Activated CD4-positive, alpha-beta memory T cell treated with anti-CD3 and anti-CD28 coated beads for 36 hours (primary cell): ENCODE data around the gene CASZ1. TPM values are rescaled to one million over a fixed set of nuclear protein-coding genes. Genes with fewer than 3 reads are reported as not detected.

Experiments used
- CTCF ChIA-PET: fragments of 350-600 bp; sonication (Branson Sonifier 250); formaldehyde crosslinking; loops from one replicate; lab custom pipeline; 2021; ENCODE audit warnings: antibody characterized with exemption, inconsistent platforms; lab: Charles Lee
- POLR2A ChIA-PET: fragments of 350-600 bp; sonication (Branson Sonifier 250); formaldehyde crosslinking; loops from one replicate; lab custom pipeline; 2021; ENCODE audit warnings: antibody characterized with exemption; lab: Charles Lee
- DNase-seq: peaks from one replicate; pipeline ENCODE4 v3.0.0-alpha.2; 2020
- H3K27ac Mint-ChIP-seq: one replicate; pipeline ENCODE4 v1.8.0; 2021; ENCODE audit warnings: mixed read lengths
- H3K27me3 Mint-ChIP-seq: one replicate; pipeline ENCODE4 v1.8.0; 2021; ENCODE audit warnings: mixed read lengths
- H3K36me3 Mint-ChIP-seq: one replicate; pipeline ENCODE4 v1.8.0; 2021; ENCODE audit warnings: mixed read lengths
- H3K4me1 Mint-ChIP-seq: one replicate; pipeline ENCODE4 v1.8.0; 2021; ENCODE audit warnings: low read depth, mixed read lengths
- H3K4me3 Mint-ChIP-seq: one replicate; pipeline ENCODE4 v1.8.0; 2021; ENCODE audit warnings: mild to moderate bottlenecking, mixed read lengths
- H3K9me3 Mint-ChIP-seq: one replicate; pipeline ENCODE4 v1.8.0; 2021; ENCODE audit warnings: mixed read lengths
- intact Hi-C: fragments of 100-400 bp; cut with micrococcal nuclease; formaldehyde crosslinking; loops from one replicate; pipeline ENCODE4 v1.15.1; 2023
- total RNA-seq, 2 experiments: library from RNA; stranded (reverse); gene quantifications; one replicate each; pipeline ENCODE4 v1.2.3, GENCODE V29; 2021

CASZ1 gene
- total RNA-seq, 2 experiments from 2014 or later: 5.5 to 6.3 TPM

DNA sequence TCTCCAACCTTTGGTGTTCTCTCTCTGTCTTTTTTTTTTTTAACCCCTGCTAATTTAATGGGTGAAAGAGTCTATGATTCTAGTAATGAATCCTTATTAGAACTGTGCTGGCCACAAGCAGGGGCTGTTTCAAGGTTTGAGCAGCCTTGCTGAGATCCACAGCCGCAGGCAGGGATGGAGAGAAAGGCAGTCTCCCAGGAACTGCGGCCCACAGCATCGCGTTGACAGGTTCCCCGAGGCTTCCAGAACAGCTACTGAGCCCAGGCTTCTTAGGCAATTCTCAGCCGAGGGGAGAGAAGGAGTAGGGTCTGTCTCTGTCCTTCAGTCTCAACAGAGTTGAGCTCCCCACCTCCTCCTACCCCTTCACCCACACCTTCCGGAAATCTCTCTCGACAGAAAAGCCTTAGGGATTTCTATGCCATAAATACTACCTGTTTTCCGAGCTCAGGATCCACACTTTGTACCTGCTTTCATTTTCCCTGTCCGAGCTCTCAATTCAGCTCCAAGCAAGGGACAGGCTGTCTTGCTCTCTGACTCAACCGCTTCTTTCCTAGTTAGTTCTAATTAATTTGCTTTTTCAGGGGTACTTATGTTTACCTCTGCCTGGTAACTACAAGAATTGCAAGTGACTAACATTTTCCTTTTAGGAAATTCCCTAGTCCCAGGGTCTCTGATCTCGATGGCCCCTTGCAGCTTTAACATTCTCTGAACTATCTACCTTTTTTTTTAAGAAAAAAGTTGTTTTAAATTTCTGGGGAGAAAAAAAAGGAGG, 6.7 kb upstream of the CASZ1 start:
- Mint-ChIP-seq H3K4me1 (peaks cover 6% of the 10 kb centered on the region), H3K36me3 (no peaks in the 10 kb centered on the region), H3K9me3 (no peaks in the 10 kb centered on the region), H3K27me3 (peaks cover 36% of the 10 kb centered on the region), H3K27ac (no peak overlapping the region), H3K4me3 (no peak overlapping the region)
- CTCF ChIA-PET: interaction anchor here (0.6 kb wide), 1 partner anchor 291 kb away, joined by 6 read pairs; no protein-coding TSS in a partner anchor
- no peak for DNase-seq
- POLR2A ChIA-PET: no interaction called here
- intact Hi-C loops: no loop called here

DNA sequence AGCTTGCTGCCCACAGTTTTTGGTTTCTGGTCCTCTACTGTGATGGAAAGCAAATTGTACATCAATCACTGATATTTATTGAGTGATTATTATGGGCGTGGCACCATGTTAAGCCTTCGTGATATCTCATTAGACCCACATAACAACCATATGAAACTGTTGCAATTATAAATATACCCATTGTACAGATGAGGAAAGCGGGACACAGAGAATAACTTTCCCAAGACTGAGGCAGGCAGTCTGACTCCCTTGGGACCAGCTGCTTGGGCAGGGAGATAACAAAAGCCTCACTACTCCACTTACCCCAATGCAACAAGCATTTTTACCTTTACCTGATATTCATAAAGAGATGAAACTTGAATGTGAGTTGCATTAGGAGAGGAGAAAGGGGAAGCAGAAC, 4.3 kb upstream of the CASZ1 start:
- H3K27ac Mint-ChIP-seq: no peak overlapping the region
- H3K4me1 Mint-ChIP-seq: peaks cover 6% of the 10 kb centered on the region
- no peak overlapping the region for H3K4me3 Mint-ChIP-seq
- peaks cover 40% of the 10 kb centered on the region for H3K27me3 Mint-ChIP-seq
- ChIA-PET CTCF (no interaction called here), POLR2A (no interaction called here)
- H3K9me3 Mint-ChIP-seq: no peaks in the 10 kb centered on the region
- intact Hi-C loops: no loop called here
- H3K36me3 Mint-ChIP-seq: no peaks in the 10 kb centered on the region
- DNase-seq: no peak

DNA sequence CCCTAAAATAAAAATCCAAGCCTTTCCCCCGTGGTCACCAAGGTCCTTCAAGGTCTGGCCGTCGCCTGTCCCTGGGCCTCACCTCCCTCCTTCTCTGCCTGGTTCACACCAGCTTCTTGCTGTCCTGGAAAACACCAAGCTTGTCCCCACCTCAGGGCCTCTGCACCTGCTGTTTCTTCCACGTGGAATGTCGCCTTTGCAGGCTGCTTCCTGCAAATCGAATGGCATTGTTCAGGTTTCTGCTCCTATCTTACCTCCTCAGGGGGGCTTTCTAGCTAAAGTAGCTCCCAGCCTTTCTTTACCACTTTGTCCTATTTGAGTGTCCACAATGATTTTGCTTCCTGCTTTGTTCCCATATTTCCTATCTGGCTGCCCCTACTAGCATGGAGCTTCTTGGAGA, 3.3 kb upstream of the CASZ1 start:
- ChIA-PET POLR2A (no interaction called here), CTCF (no interaction called here)
- DNase-seq: no peak
- intact Hi-C loops: no loop called here
- H3K4me1 Mint-ChIP-seq: peaks cover 8% of the 10 kb centered on the region
- H3K27ac Mint-ChIP-seq: no peak overlapping the region
- no peaks in the 10 kb centered on the region for H3K36me3 Mint-ChIP-seq
- H3K27me3 Mint-ChIP-seq: peaks cover 40% of the 10 kb centered on the region
- H3K9me3 Mint-ChIP-seq: no peaks in the 10 kb centered on the region
- no peak overlapping the region for H3K4me3 Mint-ChIP-seq

DNA sequence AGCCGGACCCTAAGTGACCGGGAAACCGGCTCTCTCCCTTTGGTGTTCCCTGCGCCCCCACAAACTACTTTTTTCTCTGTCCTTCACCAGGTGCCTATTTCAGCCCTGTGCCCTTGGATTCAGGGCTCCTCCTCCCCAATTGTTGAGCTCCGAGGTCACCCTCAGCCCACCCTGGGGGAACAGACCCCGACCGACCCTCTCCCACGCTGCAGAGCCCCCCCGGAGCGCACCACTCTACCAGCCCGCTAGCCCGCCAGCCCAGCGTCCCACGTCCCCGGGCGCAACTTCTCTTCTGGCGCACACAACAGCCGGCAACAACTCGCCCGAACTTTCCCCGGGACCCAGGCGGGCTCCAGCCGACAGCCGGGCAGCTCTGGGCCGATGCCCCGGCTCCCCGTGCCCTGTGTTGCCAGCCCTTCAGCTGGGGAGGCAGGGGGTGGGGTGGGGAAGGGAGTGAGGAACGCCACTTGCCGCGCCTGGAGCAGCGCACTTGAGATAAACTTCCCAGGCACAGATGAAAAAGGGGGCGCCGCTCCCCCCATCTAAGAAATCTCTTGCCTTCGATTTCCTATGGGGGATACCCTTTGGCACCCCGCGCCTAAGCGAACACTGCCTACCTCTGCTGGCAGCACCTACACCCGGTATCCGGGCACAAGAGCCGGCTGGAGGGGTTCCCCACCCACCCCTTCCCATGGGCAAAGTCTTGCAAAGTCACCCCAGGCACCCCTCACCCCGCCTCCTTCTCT, 997 bp downstream of the CASZ1 start:
- Mint-ChIP-seq H3K27me3 (peaks cover 46% of the 10 kb centered on the region), H3K36me3 (no peaks in the 10 kb centered on the region), H3K4me1 (peaks cover 13% of the 10 kb centered on the region), H3K27ac (no peak overlapping the region), H3K9me3 (no peaks in the 10 kb centered on the region), H3K4me3 (peak overlapping the region; percentile 38)
- ChIA-PET POLR2A (no interaction called here), CTCF (no interaction called here)
- intact Hi-C loops: loop anchor here (2.0 kb wide), 1 partner anchor 103 kb away; no protein-coding TSS in a partner anchor
- DNase-seq: no peak

DNA sequence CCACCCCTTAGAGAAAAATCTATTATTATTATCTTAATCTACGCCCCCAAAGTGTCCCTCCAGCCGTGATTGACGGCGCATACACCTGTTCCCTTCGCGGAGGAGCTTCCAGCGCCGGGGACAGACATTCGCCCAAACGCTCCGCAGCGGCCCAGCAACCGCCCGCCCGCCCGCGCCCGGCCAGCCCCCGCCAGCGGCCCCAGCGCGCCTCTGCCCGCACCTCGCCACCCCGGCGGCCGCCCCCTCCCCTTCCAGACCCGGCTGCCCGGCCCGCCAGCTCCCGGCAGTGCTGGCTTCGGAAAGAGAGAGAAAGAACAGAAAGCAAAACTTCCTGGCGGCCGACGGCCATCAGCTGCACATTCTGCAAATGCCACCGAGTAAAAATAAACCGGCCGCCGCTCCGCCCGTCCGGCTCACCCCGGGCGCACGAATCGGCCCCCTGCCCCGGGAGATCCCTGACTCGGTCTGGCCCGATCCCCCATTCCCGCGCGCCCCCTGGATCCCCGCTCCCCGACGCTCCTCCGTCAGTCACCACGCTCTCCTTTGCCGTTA, 1.6 kb downstream of the CASZ1 start:
- Mint-ChIP-seq H3K27me3 (peaks cover 44% of the 10 kb centered on the region), H3K9me3 (no peaks in the 10 kb centered on the region), H3K4me3 (peak overlapping the region; percentile 38), H3K4me1 (peaks cover 13% of the 10 kb centered on the region), H3K27ac (no peak overlapping the region), H3K36me3 (no peaks in the 10 kb centered on the region)
- DNase-seq: no peak
- intact Hi-C loops: no loop called here
- ChIA-PET POLR2A (no interaction called here), CTCF (no interaction called here)

DNA sequence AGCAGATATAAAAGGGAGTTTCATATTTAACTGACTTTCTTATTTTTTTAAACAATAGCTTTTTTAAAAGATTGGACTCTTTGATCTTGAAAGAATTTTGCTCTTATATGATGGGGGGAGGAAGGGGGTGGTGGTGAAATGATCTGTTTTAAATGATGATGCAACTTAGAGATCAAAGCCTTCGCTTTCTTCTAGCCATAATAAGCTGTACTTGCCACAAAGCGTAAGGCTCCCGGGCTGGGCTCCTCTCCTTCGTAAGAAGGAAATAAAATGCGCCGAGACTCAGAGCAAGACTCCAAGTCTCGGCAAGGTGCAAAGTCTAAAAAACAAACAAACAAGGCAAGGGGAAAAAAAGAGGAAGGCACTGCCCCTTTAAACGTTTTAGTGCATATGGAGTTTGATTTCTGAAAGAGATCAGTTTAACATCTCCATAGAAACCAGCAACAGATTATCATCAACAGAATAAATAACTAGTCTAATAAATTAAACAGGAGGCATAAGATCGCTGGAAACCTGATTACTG, 3.3 kb downstream of the CASZ1 start:
- POLR2A ChIA-PET: no interaction called here
- peaks cover 13% of the 10 kb centered on the region for H3K4me1 Mint-ChIP-seq

DNA sequence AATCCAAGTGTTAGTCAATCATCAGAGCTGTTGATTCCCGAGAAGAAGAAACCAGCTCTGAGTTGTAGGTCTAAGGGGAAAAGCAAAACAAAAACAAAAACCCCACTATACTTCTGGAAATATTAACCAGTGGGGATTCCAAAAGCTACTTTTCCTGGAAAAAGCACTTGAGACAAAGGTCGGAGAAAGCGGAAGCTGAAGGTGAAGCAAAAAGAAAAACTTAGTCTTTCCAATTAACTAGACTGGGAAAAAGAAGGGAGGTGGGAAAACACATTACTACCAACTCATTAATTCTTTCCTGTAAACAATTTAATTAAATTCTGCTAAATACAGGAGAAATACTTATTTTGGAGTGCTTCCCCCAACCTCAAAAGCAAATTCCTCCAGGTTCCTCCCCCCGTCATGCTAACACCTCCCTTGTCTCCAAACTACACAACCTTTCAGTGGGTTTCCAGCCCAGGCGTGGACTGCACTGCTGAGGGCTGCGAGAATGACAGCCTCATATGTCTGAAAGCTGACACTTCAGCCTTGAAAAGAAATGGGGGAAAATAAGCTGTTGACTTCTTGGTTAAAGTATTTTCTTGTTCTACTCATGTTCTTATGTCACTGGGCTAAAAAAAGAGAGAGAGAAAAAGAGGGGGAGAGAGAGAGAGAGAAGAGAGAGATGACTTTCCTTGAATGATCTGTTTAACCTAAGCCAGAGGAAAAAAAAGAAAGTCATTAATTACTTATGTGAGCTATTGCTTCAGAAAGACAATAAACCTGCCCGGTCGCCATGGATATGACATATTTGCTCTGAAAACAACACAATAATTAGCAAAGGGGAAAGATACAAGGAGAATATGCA, 5.1 kb downstream of the CASZ1 start:
- H3K27ac Mint-ChIP-seq: no peak overlapping the region
- no peak overlapping the region for H3K4me3 Mint-ChIP-seq
- H3K27me3 Mint-ChIP-seq: peaks cover 32% of the 10 kb centered on the region
- H3K36me3 Mint-ChIP-seq: no peaks in the 10 kb centered on the region
- DNase-seq: no peak
- no peaks in the 10 kb centered on the region for H3K9me3 Mint-ChIP-seq
- CTCF ChIA-PET: no interaction called here
- intact Hi-C loops: no loop called here
- POLR2A ChIA-PET: no interaction called here
- H3K4me1 Mint-ChIP-seq: peaks cover 13% of the 10 kb centered on the region

More for the DNA sequence above, 3.3 kb downstream of the CASZ1 start:
- Mint-ChIP-seq H3K36me3 (no peaks in the 10 kb centered on the region), H3K4me3 (peak overlapping the region; percentile 17), H3K27me3 (peaks cover 31% of the 10 kb centered on the region), H3K9me3 (no peaks in the 10 kb centered on the region), H3K27ac (no peak overlapping the region)
- no peak for DNase-seq
- CTCF ChIA-PET: no interaction called here
- intact Hi-C loops: no loop called here

DNA sequence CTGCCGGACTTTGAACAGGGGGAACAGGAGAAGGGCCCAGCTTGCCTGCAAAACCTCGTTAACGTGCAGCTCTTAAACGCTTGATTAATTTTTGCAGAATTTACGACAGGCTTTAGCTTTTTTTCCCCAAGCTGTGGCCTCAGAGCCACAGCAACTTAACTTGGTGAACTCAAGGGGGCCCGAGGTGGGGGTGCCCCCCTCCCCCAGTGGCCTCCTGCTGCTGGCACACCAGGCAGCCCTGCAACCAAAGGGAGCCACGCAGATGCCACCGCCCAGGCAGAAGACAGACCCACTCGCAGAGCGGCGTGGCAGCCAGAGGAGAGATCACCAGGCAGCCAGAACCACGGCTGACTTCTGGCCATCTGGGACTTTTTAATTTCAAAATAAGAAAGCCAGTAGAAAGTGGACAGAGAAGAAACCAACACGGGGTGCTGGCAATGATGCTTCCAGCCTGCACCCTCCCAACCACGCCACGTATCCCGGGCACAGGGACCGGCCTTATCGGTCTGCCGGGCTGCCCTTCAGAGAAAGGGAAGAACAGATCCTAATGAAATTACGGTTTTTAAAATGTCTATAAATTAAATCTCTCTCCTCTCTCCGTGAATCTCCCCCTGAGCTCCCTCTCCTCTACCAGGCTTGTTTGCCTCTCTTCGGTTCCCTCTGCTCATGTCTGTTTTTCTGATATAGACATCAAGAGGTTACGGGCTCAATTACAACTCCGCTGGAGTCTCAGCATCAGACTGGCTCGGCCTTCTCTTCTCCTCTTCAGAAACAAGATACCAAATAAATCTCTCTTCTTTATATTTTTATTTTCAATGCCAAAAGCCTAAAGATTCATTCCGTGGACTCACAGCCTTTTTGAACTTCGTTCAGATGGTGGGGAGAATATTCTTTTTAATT, 6.4 kb downstream of the CASZ1 start:
- no peak overlapping the region for H3K4me3 Mint-ChIP-seq
- H3K27me3 Mint-ChIP-seq: peaks cover 33% of the 10 kb centered on the region
- intact Hi-C loops: no loop called here
- ChIA-PET POLR2A (no interaction called here), CTCF (interaction anchor here (0.6 kb wide), 1 partner anchor 798 kb away, joined by 4 read pairs; no protein-coding TSS in a partner anchor)
- no peak overlapping the region for H3K27ac Mint-ChIP-seq
- peaks cover 10% of the 10 kb centered on the region for H3K4me1 Mint-ChIP-seq
- H3K36me3 Mint-ChIP-seq: no peaks in the 10 kb centered on the region
- no peak for DNase-seq
- no peaks in the 10 kb centered on the region for H3K9me3 Mint-ChIP-seq

DNA sequence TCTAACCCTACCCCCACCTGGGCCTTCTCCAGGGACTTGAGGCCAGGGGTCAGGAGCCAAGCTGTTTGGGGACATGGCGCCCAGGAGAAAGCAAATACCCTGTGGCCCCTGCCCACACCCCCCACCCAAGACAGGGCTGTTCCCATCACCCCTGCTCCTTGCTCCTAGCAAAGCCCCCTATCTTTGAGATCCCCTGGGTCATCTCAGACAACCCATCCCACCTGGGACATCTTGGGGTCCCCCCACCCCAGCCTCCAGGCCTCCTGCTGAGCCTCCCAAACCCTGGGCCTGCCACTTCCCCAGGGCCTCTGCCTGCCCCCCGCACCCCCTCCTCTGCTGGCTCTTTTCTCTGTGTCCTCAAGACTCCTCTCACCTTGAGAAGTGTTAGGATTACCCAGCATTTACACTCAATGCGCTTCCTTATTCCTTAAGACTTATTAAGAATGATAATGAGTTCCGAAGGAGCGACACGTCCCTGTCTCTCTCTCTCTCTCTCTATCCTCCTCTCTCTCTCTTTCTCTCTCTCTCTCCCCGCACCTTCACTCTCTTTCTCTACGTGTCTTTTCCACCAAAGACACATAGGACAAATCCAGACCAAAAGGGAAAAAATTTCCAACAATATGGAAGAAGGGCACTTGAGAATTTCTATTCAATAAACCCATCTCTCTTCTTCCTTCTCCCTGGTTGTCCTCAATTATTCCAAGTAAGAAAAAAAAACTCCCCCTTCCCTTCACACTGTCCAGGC, 7.2 kb downstream of the CASZ1 start:
- CTCF ChIA-PET: interaction anchor here (0.6 kb wide), 1 partner anchor 799 kb away, joined by 4 read pairs; no protein-coding TSS in a partner anchor

DNA sequence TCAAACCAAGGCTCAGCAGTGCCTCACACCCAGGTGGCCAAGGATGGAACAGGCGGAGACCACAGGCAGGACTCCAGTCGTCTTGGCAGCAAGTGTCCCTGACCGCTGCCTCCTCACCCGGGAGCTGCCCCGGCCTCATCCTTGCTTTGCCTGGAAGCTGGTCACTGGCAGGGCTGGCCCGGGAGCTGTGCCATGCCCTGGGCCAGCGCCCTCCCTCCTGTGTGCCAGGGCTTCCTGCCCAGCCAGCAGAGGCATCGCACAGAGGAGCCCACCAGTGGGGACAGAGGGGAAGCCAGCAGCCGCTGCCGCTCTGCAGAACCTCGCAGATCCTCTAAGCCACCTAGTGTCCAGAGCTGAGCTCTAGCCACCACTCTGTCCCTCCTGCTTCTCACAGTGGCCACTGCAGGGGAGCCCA, 7.8 kb downstream of the CASZ1 start:
- Mint-ChIP-seq H3K4me3 (no peak overlapping the region), H3K27ac (no peak overlapping the region), H3K36me3 (no peaks in the 10 kb centered on the region), H3K9me3 (no peaks in the 10 kb centered on the region), H3K4me1 (peaks cover 4% of the 10 kb centered on the region), H3K27me3 (peaks cover 26% of the 10 kb centered on the region)
- POLR2A ChIA-PET: no interaction called here
- intact Hi-C loops: no loop called here
- DNase-seq: no peak
- CTCF ChIA-PET: no interaction called here

More for the DNA sequence above, 7.2 kb downstream of the CASZ1 start:
- Mint-ChIP-seq H3K4me3 (no peak overlapping the region), H3K9me3 (no peaks in the 10 kb centered on the region), H3K27me3 (peaks cover 29% of the 10 kb centered on the region), H3K27ac (no peak overlapping the region), H3K36me3 (no peaks in the 10 kb centered on the region), H3K4me1 (peaks cover 7% of the 10 kb centered on the region)
- POLR2A ChIA-PET: no interaction called here
- intact Hi-C loops: no loop called here
- DNase-seq: no peak
